HepG2 (cell line): Measurements from ENCODE around the gene TACC2.

ENCODE experiments used
- CTCF ChIP-seq: sonication (generic); formaldehyde crosslinking; IDR thresholded peaks from 2 replicates; pipeline ENCODE4 v1.5.0; 2020; ENCODE audit warnings: mild to moderate bottlenecking, missing genetic modification reagents, moderate library complexity
- DRAP1 ChIP-seq: IDR thresholded peaks from 2 replicates; pipeline ENCODE4 v1.6.1; 2016; ENCODE audit warnings: missing genetic modification reagents, missing compliant biosample characterization
- ELF1 ChIP-seq: sonication (generic); formaldehyde crosslinking; IDR thresholded peaks from 2 replicates; pipeline ENCODE4 v1.4.0; 2020; ENCODE audit warnings: missing genetic modification reagents
- HDAC6 ChIP-seq: fragments of 200-600 bp; sonication (generic); IDR thresholded peaks from 2 replicates; pipeline ENCODE4 v1.7.0; 2017; ENCODE audit warnings: mild to moderate bottlenecking, antibody characterized with exemption, low read length, low read depth
- KLF16 ChIP-seq, 2 experiments: sonication (generic) in 1 of 2; formaldehyde crosslinking in 1 of 2; IDR thresholded peaks; 2 replicates each; pipeline versions ENCODE4 v1.6.1 to v1.8.0; 2016 to 2023; ENCODE audit warnings: missing genetic modification reagents in 2 of 2, missing compliant biosample characterization in 1 of 2
- SNAPC2 ChIP-seq: sonication (generic); formaldehyde crosslinking; IDR thresholded peaks from 2 replicates; pipeline ENCODE4 v1.8.1; 2022; ENCODE audit warnings: mild to moderate bottlenecking, missing genetic modification reagents
- SUZ12 ChIP-seq: fragments of 150-350 bp; IDR thresholded peaks from 2 replicates; pipeline ENCODE4 v1.6.1; 2014; ENCODE audit warnings: low read depth, low read length
- ZFP1 ChIP-seq: IDR thresholded peaks from 2 replicates; pipeline ENCODE4 v1.6.1; 2016
- ZNF331 ChIP-seq: sonication (generic); formaldehyde crosslinking; IDR thresholded peaks from 2 replicates; pipeline ENCODE4 v1.4.0; 2020; ENCODE audit warnings: missing genetic modification reagents
- ZNF572 ChIP-seq: sonication (generic); formaldehyde crosslinking; IDR thresholded peaks from 2 replicates; pipeline ENCODE4 v1.5.1; 2020; ENCODE audit warnings: mild to moderate bottlenecking, missing genetic modification reagents
- ZNF660 ChIP-seq: sonication (generic); formaldehyde crosslinking; IDR thresholded peaks from 2 replicates; pipeline ENCODE4 v1.5.1; 2020; ENCODE audit warnings: mild to moderate bottlenecking, low read depth, missing genetic modification reagents, borderline replicate concordance

DNA sequence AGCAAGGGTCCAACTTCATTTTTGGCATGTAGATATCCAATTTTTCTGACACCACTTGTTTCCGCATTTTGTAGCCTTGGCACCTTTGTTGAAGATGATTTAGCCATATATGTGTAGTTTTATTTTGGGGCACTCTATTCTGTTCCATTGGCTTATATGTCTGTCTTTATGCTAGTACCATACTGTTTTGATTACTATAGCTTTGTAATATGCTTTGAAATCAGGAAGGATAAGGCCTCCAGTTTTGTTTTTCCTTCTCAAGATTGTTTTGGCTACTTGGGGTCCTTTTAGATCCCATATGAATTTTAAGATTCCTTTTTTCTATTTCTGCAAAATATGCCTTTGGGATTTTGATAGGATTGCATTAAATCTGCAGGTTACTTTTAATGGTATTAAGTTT lies 272.6 kb downstream of the TACC2 start:
- TF ChIP-seq HDAC6: no peak
- no peak for TF ChIP-seq CTCF (CRISPR knock-in tag)
- TF ChIP-seq ZFP1 (CRISPR knock-in tag): no peak
- TF ChIP-seq SNAPC2 (CRISPR knock-in tag): no peak
- TF ChIP-seq KLF16 (CRISPR knock-in tag; IDR thresholded peaks at IDR 0.05): no peak
- TF ChIP-seq ELF1: no peak
- TF ChIP-seq ZNF572 (CRISPR knock-in tag): no peak
- TF ChIP-seq SUZ12: no peak
- no peak for TF ChIP-seq ZNF331
- TF ChIP-seq DRAP1 (CRISPR knock-in tag): no peak
- no peak for TF ChIP-seq ZNF660 (CRISPR knock-in tag)
